Kidney epithelial cell (primary cell): ENCODE data around the gene ABCC4. TPM values are rescaled to one million over a fixed set of nuclear protein-coding genes. Genes with fewer than 3 reads are reported as not detected.
"Not testable (repeated sequence)": the region's sequence is repeated elsewhere in the genome, so short reads cannot be mapped to it uniquely, and the experiment has no call there.

ENCODE experiments used
- DNase-seq: peaks from one replicate; pipeline ENCODE4 v3.0.0-alpha.2; 2010; ENCODE audit warnings: low read depth
- H3K27me3 ChIP-seq: 2 replicates; pipeline ENCODE4 v1.6.0; 2011; ENCODE audit warnings: low read length; ENCODE audit not compliant: control insufficient read depth, insufficient read depth
- H3K36me3 ChIP-seq: 2 replicates; pipeline ENCODE4 v1.5.1; 2011; ENCODE audit warnings: low read length; ENCODE audit not compliant: control insufficient read depth, insufficient read depth
- H3K4me3 ChIP-seq: 2 replicates; pipeline ENCODE4 v1.5.1; 2011; ENCODE audit warnings: low read depth, mild to moderate bottlenecking, control low read depth, low read length
- CTCF ChIP-seq: IDR thresholded peaks from 2 replicates; pipeline ENCODE4 v1.5.1; 2011; ENCODE audit warnings: mild to moderate bottlenecking, moderate library complexity, low read length, control low read depth, inconsistent platforms; ENCODE audit not compliant: insufficient read depth, poor library complexity, severe bottlenecking
- total RNA-seq: library from RNA; depleted of rRNA; stranded (reverse); fragments of >200 nt; gene quantifications from 2 replicates; pipeline ENCODE4 v1.2.3, GENCODE V29; 2015

Gene ABCC4
- total RNA-seq, 1 donor from 2014 or later, result 17.3 TPM

DNA sequence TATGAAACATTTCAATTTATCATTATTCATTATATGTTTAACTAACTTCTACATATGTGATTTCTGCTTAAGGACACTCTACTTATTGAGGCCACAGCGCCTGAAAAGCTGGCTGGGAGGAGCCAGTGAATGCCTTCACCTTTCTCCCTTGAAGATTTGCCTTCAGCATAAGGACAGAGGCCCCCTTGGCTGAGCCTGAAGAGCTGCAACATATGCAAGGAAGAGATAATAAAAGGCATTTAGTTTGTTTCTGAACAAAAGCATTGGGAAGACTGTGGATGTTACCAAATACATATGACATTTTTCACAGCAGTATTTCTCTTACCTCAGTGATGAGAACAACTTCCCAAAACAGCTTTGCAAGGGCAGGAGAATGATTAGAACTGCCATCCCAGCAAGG is 92.1 kb downstream of the ABCC4 start:
- H3K4me3 ChIP-seq, result no peak overlapping the region
- DNase-seq, result no peak
- H3K36me3 ChIP-seq, result no peaks in the 10 kb centered on the region
- H3K27me3 ChIP-seq, result no peaks in the 10 kb centered on the region
- no peak for TF ChIP-seq CTCF

GRCh38 chr13:95207769-95208366 is 93.4 kb downstream of the ABCC4 start:
- Histone ChIP-seq H3K4me3 (no peak overlapping the region), H3K27me3 (no peaks in the 10 kb centered on the region), H3K36me3 (no peaks in the 10 kb centered on the region)
- no peak for DNase-seq
- no peak for TF ChIP-seq CTCF

DNA sequence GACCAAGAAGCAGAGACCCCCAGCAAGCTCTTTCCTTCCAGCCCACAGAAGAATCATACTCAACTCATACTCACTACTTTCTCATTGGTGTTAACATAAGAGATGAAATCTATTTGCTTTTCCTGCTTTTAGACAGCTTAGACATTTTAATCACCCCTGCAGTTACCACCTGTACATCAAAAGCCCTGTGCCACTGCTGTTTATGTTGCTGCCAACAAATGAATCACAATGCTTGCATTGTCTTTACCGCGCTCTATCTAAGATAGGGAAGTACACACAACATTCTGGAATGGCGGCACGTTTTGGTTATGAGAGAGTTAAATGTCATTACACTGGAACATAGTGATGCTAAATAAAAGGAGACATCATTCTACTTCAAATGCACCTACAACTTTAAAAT is 95.1 kb downstream of the ABCC4 start:
- H3K27me3 ChIP-seq, result no peaks in the 10 kb centered on the region
- no peak for TF ChIP-seq CTCF
- H3K4me3 ChIP-seq, result no peak overlapping the region
- H3K36me3 ChIP-seq, result no peaks in the 10 kb centered on the region
- DNase-seq, result no peak

DNA sequence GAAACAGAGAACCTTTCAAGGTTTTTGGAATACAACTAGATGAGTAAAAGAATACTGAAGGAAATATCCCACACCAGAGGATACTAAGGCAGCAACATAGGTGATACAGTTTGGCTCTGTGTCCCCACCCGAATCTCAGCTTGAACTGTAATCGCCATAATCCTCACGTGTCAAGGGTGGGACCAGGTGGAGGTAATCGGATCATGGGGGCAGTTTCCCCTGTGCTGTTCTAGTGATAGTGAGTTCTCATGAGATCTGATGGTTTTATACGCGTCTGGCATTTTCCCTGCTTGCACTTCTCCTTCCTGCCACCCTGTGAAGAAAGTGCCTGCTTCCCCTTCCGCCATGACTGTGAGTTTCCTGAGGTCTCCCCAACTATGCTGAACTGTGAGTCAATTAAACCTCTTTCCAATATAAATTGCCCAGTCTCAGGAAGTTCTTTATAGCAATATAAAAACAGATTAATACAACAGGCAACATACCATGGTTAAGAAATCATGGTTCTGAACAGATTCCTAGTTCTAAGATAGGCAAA is 97.0 kb downstream of the ABCC4 start:
- TF ChIP-seq CTCF, result no peak
- DNase-seq, result no peak
- no peak overlapping the region for H3K4me3 ChIP-seq
- H3K27me3 ChIP-seq, result no peaks in the 10 kb centered on the region
- no peaks in the 10 kb centered on the region for H3K36me3 ChIP-seq

GRCh38 chr13:95201814-95202651 is 99.2 kb downstream of the ABCC4 start:
- TF ChIP-seq CTCF, result no peak
- H3K4me3 ChIP-seq, result no peak overlapping the region
- no peak for DNase-seq
- no peaks in the 10 kb centered on the region for H3K36me3 ChIP-seq
- no peaks in the 10 kb centered on the region for H3K27me3 ChIP-seq

DNA sequence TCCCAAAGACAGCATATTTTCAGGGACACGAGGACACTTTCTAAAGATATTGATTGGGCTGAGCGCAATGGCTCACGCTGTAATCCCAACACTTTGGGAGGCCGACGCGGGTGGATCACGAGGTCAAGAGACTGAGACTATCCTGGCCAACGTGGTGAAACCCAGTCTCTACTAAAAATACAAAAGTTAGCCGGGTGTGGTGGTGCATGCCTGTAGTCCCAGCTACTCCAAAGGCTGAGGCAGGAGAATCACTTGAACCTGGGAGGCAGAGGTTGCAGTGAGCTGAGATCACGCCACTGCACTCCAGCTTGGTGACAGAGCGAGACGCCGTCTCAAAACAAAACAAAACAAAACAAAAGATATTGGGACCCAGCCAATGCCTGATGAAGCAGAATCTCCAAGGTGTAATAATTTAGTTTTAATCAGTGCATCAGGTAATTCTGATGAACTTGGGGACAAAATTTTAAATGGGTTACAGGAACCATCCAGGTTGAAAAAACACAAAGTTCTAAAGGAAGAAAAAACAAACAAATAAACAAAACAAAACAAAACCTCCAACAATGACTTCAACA is 100.8 kb downstream of the ABCC4 start:
- H3K36me3 ChIP-seq, H3K4me3 ChIP-seq, DNase-seq, H3K27me3 ChIP-seq: not testable (repeated sequence)
